ENCODE results near the gene BICDL1. TPM values are rescaled to one million over a fixed set of nuclear protein-coding genes. Genes with fewer than 3 reads are reported as not detected.

The BICDL1 gene
- total RNA-seq, 6 donors from 2014 or later: 10.5 to 21.0 (median 15.9) TPM

GRCh38 chr12:120064054-120064940 lies 75.3 kb downstream of the BICDL1 start:
- no peak overlapping the region for H3K27ac ChIP-seq
- no peak for DNase-seq
- 63 to 64% methylated on average over 16 of the region's 16 CpGs for WGBS, 2 donors

DNA sequence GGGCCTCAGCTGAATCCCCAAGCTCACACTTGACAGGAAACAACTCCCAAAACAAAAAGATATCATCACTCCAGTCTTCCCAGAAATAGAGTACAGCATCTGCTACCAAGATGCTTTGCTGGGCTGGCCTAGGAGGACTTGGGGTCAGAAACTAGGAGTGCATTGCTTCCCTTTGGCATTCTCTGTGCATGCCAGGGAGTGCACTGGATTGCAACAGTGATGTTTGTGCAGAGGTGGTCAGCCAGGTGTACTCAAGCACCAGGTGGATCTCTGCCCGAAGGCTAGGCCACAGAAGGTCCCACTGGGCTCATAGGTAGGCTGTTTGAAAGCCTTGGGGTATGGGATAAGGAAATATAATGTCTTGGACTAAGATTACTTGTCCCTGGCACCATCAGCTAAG lies 76.4 kb downstream of the BICDL1 start:
- H3K27me3 ChIP-seq: no peaks in the 10 kb centered on the region
- H3K9me3 ChIP-seq: no peaks in the 10 kb centered on the region
- no peak for TF ChIP-seq POLR2A (IDR thresholded peaks at IDR 0.05)
- TF ChIP-seq EP300 (IDR thresholded peaks at IDR 0.05): no peak
- TF ChIP-seq CTCF (IDR thresholded peaks at IDR 0.05): no peak
- no peak for TF ChIP-seq POLR2AphosphoS5 (IDR thresholded peaks at IDR 0.05)
- no peak for DNase-seq
- no peaks in the 10 kb centered on the region for H3K36me3 ChIP-seq
- 78% methylated on average over 1 of the region's 1 CpG; no CpG with 5 or more reads in 1 of the 2 donors for WGBS, 2 donors
- no peak overlapping the region for H3K27ac ChIP-seq
- H3K4me3 ChIP-seq: no peak overlapping the region
- no peak for ATAC-seq (ENCODE audit: low FRiP score in 2 of 2)
- no peaks in the 10 kb centered on the region for H3K4me1 ChIP-seq

More at GRCh38 chr12:120064054-120064940, 75.3 kb downstream of the BICDL1 start:
- no peaks in the 10 kb centered on the region for H3K9me3 ChIP-seq
- no peaks in the 10 kb centered on the region for H3K4me1 ChIP-seq
- no peak for ATAC-seq (ENCODE audit: low FRiP score in 2 of 2)
- TF ChIP-seq EP300 (IDR thresholded peaks at IDR 0.05): no peak
- H3K27me3 ChIP-seq: no peaks in the 10 kb centered on the region
- no peak overlapping the region for H3K4me3 ChIP-seq
- H3K36me3 ChIP-seq: no peaks in the 10 kb centered on the region

- ATAC-seq (ENCODE audit: low FRiP score in 2 of 2) (no peak), DNase-seq (no peak)
- 90 to 98% methylated on average over 2 of the region's 2 CpGs for WGBS, 2 donors
- Histone ChIP-seq H3K4me1 (no peaks in the 10 kb centered on the region), H3K9me3 (no peaks in the 10 kb centered on the region), H3K27me3 (no peaks in the 10 kb centered on the region), H3K27ac (no peak overlapping the region), H3K4me3 (no peak overlapping the region), H3K36me3 (no peaks in the 10 kb centered on the region)
- TF ChIP-seq CTCF (IDR thresholded peaks at IDR 0.05): no peak
- no peak for TF ChIP-seq POLR2A (IDR thresholded peaks at IDR 0.05)
- TF ChIP-seq EP300 (IDR thresholded peaks at IDR 0.05): no peak
- TF ChIP-seq POLR2AphosphoS5 (IDR thresholded peaks at IDR 0.05): no peak
Observed at GRCh38 chr12:120066341-120066740, 77.3 kb downstream of the BICDL1 start.

GRCh38 chr12:120067084-120067869 lies 78.2 kb downstream of the BICDL1 start:
- 77 to 81% methylated on average over 3 of the region's 3 CpGs for WGBS, 2 donors
- peak in 1 of 2 donors; percentile 23 for ATAC-seq (ENCODE audit: low FRiP score in 2 of 2)
- H3K36me3 ChIP-seq: no peaks in the 10 kb centered on the region
- H3K4me1 ChIP-seq: no peaks in the 10 kb centered on the region
- H3K4me3 ChIP-seq: no peak overlapping the region
- DNase-seq: no peak
- no peaks in the 10 kb centered on the region for H3K27me3 ChIP-seq
- no peaks in the 10 kb centered on the region for H3K9me3 ChIP-seq
- H3K27ac ChIP-seq: no peak overlapping the region
- TF ChIP-seq POLR2A (IDR thresholded peaks at IDR 0.05) (no peak), POLR2AphosphoS5 (IDR thresholded peaks at IDR 0.05) (no peak), CTCF (IDR thresholded peaks at IDR 0.05) (no peak), EP300 (IDR thresholded peaks at IDR 0.05) (no peak)

DNA sequence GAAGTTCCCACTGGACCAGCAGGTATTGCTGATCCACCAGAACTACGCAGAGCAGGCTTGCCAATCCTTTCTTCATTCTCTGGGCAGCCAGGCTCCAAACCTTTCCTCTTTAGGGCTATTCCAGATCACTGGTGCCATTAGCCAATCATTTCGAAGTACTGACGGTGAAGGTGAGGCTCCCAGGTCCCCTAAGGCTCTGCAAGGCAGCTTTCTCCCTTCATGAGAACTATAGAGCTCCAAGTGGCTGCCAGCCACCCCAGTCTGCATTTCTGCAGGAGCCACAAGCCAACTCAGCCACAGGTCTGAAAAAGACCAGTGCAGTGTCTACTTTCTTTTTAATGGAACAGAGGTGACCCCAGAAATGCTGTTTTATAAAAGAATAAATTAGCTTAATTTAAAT lies 78.9 kb downstream of the BICDL1 start:
- Histone ChIP-seq H3K36me3 (no peaks in the 10 kb centered on the region), H3K9me3 (no peaks in the 10 kb centered on the region), H3K27ac (no peak overlapping the region), H3K4me3 (no peak overlapping the region), H3K27me3 (no peaks in the 10 kb centered on the region), H3K4me1 (no peaks in the 10 kb centered on the region)
- no peak for ATAC-seq (ENCODE audit: low FRiP score in 2 of 2)
- WGBS, 2 donors: 88 to 90% methylated on average over 3 of the region's 3 CpGs
- DNase-seq: no peak
- no peak for TF ChIP-seq CTCF (IDR thresholded peaks at IDR 0.05)
- no peak for TF ChIP-seq POLR2AphosphoS5 (IDR thresholded peaks at IDR 0.05)
- no peak for TF ChIP-seq EP300 (IDR thresholded peaks at IDR 0.05)
- no peak for TF ChIP-seq POLR2A (IDR thresholded peaks at IDR 0.05)

Data from upper lobe of left lung (tissue), 6 donors.